ENCODE measurements around the gene CNKSR2.

Gene CNKSR2

GRCh38 chrX:21374163-21374993, at the start of gene CNKSR2:
CNKSR2 (plus strand) TSS chrX:21374418; CDS start chrX:21374898, 480 bp downstream.
- peak; percentile 74 to 82 for DNase-seq

- no peak for DNase-seq
These were observed 19.5 kb upstream of the CNKSR2 start for GRCh38 chrX:21354725-21355124.

GRCh38 chrX:21355831-21356230, 18.4 kb upstream of the CNKSR2 start:
- no peak for DNase-seq

- DNase-seq, result no peak
These were observed 4.6 kb upstream of the CNKSR2 start for GRCh38 chrX:21369613-21370012.

GRCh38 chrX:21373001-21373400, 1.2 kb upstream of the CNKSR2 start:
- DNase-seq, result no peak

- DNase-seq, result peak; percentile 16 to 31
These were observed 518 bp upstream of the CNKSR2 start for GRCh38 chrX:21373637-21374162.

- no peak for DNase-seq
These were observed 933 bp downstream of the CNKSR2 start for GRCh38 chrX:21374994-21375707.

GRCh38 chrX:21375708-21376009, 1.4 kb downstream of the CNKSR2 start:
- DNase-seq, result no peak

GRCh38 chrX:21376636-21377035, 2.4 kb downstream of the CNKSR2 start:
- no peak for DNase-seq

GRCh38 chrX:21379991-21380390, 5.8 kb downstream of the CNKSR2 start:
- no peak for DNase-seq

- no peak for DNase-seq
These were observed 8.5 kb downstream of the CNKSR2 start for GRCh38 chrX:21382715-21383114.

GRCh38 chrX:21383546-21383945, 9.3 kb downstream of the CNKSR2 start:
- DNase-seq, result no peak

- DNase-seq, result no peak
These were observed 10.0 kb downstream of the CNKSR2 start for GRCh38 chrX:21384178-21384577.

- DNase-seq, result no peak
These were observed 20.6 kb downstream of the CNKSR2 start for GRCh38 chrX:21394792-21395191.

GRCh38 chrX:21398426-21398825, 24.2 kb downstream of the CNKSR2 start:
- DNase-seq, result no peak

GRCh38 chrX:21400408-21401121, 26.3 kb downstream of the CNKSR2 start:
- no peak for DNase-seq

GRCh38 chrX:21408307-21408706, 34.1 kb downstream of the CNKSR2 start:
- DNase-seq, result no peak

- DNase-seq, result no peak
These were observed 34.6 kb downstream of the CNKSR2 start for GRCh38 chrX:21408788-21409187.

GRCh38 chrX:21412029-21412428, 37.8 kb downstream of the CNKSR2 start:
- no peak for DNase-seq

GRCh38 chrX:21412883-21413282, 38.7 kb downstream of the CNKSR2 start:
- DNase-seq, result no peak

GRCh38 chrX:21427086-21427485, 52.9 kb downstream of the CNKSR2 start:
- DNase-seq, result no peak

- DNase-seq, result no peak
These were observed 62.8 kb downstream of the CNKSR2 start for GRCh38 chrX:21437036-21437435.

- peak in 1 of 2 donors; percentile 11 for DNase-seq
These were observed 64.6 kb downstream of the CNKSR2 start for GRCh38 chrX:21438792-21439191.

- no peak for DNase-seq
These were observed 66.7 kb downstream of the CNKSR2 start for GRCh38 chrX:21440911-21441310.
